GM18861 (cell line): ENCODE measurements around the gene RIN3.
A peak's percentile ranks its signal among the peaks of the same experiment; 100 is the strongest.
"Not testable (repeated sequence)": the region's sequence is repeated elsewhere in the genome, so short reads cannot be mapped to it uniquely, and the experiment has no call there.

Experiments used
- ATAC-seq: cut with Tn5 transposase; IDR thresholded peaks from one replicate; pipeline ENCODE4 v1.9.1; 2021; ENCODE audit not compliant: unreplicated experiment

Gene RIN3

DNA sequence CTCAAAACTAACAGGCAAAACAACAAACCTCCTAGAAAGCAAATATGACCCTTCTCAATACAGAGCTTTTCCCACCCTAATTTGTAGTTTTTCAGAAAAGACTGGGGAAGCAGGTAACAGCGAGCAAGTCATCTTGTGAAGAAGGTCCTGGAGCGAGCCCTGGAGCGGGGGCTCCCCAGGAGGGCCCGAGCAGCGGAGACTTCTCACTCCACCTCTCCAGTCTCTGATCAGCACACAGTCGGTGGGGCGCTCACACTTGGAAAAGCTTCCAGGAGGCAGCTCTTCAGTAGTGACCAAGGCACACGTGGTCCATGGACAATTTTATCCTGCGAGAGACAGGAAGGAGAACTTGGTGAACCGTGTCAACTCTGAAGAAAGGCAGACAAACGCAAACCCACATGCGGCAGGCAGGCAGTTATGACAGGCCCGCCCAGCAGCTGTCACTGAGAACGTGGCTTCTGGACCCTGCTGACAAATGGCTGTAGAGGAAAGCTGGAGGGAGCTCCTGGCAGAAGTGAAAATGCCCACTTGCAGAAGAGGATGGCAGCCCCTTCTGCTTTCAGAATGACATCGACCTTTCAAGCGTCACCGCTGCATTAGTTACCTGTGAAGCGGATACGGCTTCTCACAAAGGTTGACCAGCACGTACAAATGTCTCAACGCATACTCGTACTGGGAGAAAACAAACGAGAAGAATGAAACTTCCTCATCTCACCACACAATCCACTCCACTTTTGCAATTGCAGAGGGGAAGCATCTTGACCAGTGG is 190.6 kb downstream of the RIN3 start:
- ATAC-seq = peak; percentile 92

- no peak for ATAC-seq
Observed at GRCh38 chr14:92704821-92705220, 191.2 kb downstream of the RIN3 start.

DNA sequence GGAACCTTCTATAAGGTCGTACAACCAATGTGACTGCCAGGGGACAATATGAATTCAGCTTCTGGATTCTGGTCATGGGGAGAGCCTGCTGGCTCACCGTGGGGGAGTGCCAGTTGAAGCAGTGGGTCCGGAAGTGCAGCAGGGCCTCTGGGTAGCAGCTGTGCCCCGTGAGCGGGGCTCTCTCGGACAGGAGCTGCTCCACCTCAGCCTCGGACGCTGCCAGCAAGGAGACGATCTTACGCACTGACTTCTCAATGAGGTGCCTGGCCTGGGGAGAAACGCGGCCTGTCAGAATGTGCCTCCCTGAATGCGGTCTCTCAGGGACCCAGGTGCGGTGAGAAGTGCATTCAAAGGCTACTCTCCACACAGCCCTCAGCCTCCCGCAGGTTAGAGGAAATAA is 192.8 kb downstream of the RIN3 start:
- no peak for ATAC-seq

DNA sequence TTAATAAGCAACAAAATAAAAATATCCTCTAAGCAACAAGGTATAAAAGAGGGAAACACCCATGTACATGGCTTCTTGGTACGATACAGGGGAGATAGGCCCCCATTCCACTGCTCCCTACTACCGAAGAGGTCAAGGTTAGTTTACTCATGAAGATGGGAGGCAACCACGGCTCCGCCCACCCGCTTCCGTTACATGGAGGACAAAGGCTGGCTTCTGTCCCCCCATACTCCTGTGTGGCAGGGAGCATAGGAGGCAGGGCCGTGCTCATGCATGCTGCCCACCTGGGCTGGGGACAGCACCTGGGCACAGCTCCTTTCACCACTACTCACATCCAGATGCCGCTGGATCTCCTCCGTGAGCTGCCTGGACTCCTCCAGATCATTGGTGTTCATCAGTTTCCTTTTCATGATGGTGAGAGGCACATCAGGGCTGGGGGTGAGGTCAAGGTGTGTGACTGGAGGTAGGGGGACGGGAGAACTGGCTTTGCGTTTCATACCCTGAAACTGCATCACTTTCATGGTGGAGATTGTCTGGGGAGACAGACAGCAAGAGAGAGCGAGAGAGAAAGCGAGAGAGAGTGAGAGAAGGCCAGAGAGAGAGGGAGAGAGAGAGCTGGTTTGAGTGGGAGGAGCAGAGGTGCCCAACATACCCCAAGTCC is 195.9 kb downstream of the RIN3 start:
- ATAC-seq = no peak

GRCh38 chr14:92710001-92710341 is 196.4 kb downstream of the RIN3 start:
- no peak for ATAC-seq

- ATAC-seq = no peak
Observed at GRCh38 chr14:92711976-92712653, 198.5 kb downstream of the RIN3 start.

DNA sequence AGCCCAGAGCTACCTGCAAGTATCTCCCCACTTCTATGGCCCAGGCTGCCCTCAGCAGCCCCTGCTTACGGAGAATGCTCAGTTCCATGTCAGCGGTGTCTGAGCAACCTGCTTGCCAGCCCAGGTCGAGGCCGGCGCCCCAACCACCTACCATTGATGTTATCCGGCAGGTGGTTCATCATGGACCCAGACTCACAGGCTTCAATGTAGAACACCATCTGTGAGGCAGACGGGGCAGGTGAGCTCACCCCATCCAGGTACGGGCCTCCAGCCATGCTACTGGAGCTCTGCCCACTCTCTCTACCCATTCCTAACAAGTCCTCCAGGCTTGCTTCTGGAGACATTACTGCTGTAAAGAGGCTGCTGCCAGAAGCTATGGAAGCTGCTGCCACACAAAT is 199.1 kb downstream of the RIN3 start:
- ATAC-seq = no peak

DNA sequence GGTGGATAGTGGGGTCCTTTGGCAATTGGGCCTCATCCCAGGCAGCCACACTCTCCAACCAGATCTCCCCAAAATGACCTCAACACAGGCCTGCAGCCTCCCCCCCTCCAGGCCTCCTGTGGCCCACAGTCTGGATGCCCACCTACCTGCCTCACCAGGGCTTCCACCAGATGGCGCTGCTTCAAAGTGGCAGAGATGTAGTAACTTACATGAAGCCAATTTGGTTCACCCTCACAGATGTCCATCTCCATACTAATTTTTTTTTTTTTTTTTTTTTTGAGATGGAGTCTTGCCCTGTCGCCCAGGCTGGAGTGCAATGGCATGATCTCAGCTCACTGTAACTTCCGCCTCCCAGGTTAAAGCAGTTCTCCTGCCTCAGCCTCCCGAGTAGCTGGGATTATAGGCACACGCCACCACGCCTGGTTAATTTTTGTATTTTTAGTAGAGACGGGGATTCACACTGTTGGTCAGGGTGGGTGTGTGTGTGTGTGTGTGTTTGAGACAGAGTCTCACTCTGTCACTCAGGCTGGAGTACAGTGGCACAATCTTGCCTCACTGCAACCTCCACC is 201.2 kb downstream of the RIN3 start:
- not testable (repeated sequence) for ATAC-seq

GRCh38 chr14:92716131-92716530 is 202.6 kb downstream of the RIN3 start:
- ATAC-seq = no peak

GRCh38 chr14:92717571-92718042 is 204.0 kb downstream of the RIN3 start:
- ATAC-seq = no peak

- ATAC-seq = no peak
Observed at GRCh38 chr14:92718664-92719063, 205.1 kb downstream of the RIN3 start.

- no peak for ATAC-seq
Observed at GRCh38 chr14:92719421-92719820, 205.8 kb downstream of the RIN3 start.

GRCh38 chr14:92719890-92720323 is 206.3 kb downstream of the RIN3 start:
- no peak for ATAC-seq

DNA sequence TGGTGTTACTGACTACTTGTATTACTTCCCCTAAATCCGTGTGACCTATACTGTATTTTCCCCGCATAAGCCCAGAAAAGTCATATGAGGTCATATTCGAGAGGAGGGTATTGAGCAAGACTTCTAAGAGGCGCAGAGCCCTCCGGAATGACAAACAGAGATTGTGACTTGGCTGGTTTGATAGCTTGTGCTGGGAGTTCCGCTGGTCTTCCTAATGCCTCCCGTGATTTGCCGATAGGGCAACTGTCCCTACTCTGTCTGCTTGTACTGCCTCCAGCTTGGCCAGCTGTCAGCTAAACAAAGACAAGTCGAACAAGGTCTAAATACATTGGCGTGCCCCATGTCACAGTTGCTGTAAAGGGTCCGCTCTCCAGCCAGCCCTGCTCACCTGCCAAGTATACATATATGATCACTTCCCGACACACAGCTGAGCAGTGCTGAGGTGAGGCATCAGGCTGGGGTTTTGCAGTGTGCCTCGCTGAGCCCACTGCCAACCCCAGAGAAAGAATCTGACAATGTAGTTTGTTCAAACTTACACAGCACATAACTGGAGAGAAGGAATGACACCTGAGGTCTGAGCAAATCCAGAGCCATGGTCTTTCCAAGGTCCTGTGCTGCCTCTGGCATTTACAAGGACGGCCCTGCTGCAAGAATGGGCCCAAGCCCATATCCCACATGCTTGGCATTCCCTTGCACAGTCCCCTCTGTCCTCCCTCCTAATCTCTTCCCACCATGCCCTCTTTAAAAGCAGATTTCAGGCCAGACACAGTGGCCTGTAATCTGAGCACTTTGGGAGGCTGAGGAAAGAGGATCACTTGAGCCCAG is 211.1 kb downstream of the RIN3 start:
- no peak for ATAC-seq

- no peak for ATAC-seq
Observed at GRCh38 chr14:92726135-92726932, 212.8 kb downstream of the RIN3 start.

DNA sequence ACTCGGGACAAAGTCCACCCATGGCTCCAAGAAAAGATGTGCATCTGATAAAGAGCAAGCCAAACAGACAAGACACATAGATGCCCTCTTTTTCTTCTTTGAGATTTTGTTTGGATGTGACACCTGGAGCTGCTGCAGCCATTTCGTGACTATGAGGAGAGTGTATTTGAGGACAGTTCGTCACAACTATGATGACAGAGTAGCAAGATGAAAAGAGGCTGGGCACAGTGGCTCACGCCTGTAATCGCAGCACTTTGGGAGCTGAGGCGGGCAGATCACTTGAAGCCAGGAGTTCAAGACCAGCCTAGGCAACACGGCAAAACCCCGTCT is 213.3 kb downstream of the RIN3 start:
- ATAC-seq = no peak

- no peak for ATAC-seq
Observed at GRCh38 chr14:92728759-92729364, 215.3 kb downstream of the RIN3 start.

- ATAC-seq = peak; percentile 68
Observed at GRCh38 chr14:92729634-92730358, 216.2 kb downstream of the RIN3 start.

GRCh38 chr14:92731622-92732115 is 218.1 kb downstream of the RIN3 start:
- ATAC-seq = no peak
